GM20000 (cell line): ENCODE measurements around the gene GNLY.
A peak's percentile ranks its signal among the peaks of the same experiment; 100 is the strongest.

Source experiments
- DNase-seq: peaks from one replicate; pipeline ENCODE4 v3.0.0; 2012; ENCODE audit warnings: low spot score
- CTCF ChIP-seq: IDR thresholded peaks from 2 replicates; pipeline ENCODE4 v1.5.1; 2012; ENCODE audit warnings: mild to moderate bottlenecking, control low read depth; ENCODE audit errors: extremely low read depth, missing control alignments

Gene GNLY

GRCh38 chr2:85673716-85674375 lies 20.3 kb upstream of the GNLY start:
- no peak for TF ChIP-seq CTCF
- no peak for DNase-seq

- DNase-seq, result no peak
- TF ChIP-seq CTCF, result no peak
Measured at GRCh38 chr2:85674417-85674816, 19.7 kb upstream of the GNLY start.

- DNase-seq, result no peak
- TF ChIP-seq CTCF, result no peak
Measured at GRCh38 chr2:85675427-85675826, 18.7 kb upstream of the GNLY start.

GRCh38 chr2:85675866-85676548 lies 18.2 kb upstream of the GNLY start:
- no peak for TF ChIP-seq CTCF
- DNase-seq, result no peak

GRCh38 chr2:85678377-85678776 lies 15.8 kb upstream of the GNLY start:
- TF ChIP-seq CTCF, result no peak
- DNase-seq, result no peak

GRCh38 chr2:85678794-85679672 lies 15.1 kb upstream of the GNLY start:
- DNase-seq, result peak; percentile 86
- TF ChIP-seq CTCF, result peak; percentile 99
